ENCODE measurements around the gene LEF1.
A peak's percentile ranks its signal among the peaks of the same experiment; 100 is the strongest.

The LEF1 gene

DNA sequence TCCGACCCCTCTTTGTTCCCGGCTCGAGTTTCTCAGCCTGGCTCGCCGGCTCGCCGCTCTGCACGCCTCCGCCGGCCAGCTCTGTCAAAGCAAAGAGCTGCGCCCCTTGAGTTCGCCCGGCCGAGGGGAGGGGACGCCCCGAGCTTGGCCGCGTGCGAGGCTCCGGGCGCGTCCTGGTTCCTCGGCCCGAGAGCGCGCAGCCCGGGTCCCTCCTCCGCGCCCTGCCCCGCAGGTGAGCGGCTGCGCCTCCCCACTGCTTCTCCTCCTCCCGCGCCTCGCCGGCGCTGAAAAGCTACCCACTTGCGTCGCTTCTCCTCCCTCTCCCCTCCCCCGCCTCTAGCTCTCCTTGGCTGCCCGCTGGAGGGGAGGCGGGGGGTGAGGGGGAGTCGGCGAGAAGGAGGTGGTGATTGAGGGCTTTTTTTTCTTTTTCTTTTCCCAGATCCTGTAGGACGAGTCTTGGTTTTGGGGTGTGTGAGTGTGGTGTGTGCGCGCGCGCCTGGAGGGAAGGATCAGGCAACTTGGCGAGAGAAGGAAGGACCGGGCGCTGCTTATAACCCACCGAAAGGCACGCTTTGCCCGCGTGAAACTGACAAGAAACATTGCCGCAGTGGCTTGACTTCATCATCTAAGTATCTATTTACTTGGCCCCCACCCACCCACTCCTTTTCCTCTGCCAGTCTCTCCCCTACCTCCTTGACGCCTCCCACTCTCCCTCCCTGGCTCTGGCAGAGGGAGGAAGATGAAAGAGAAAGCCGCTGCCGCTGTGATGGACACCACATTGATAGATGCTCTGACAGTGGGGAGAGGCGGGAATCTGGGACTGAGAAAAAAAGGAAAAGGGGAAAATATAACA, at the start of gene LEF1:
Gene LEF1, minus strand, starts transcription at position 262 of the 853 bp plus-strand sequence. CDS start 1,165 bp downstream, outside the sequence.
- DNase-seq: no peak

DNA sequence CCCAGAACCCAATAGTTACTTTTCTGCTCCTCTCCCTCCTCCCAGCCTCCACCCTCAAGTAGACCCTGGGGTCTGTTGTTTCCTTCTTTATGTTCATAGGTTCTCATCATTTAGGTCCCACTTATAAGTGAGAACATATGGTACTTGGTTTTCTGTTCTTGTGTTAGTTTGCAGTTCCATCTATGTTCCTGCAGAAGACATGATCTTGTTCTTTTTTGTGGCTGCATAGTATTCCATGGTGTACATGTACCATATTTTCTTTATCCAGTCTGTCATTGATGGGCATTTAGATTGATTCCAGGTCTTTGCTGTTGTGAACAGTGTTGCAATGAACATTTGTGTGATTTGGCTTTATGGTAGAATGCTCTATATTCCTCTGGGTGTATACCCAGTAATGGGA, 47.8 kb upstream of the LEF1 start:
- no peak for DNase-seq

- DNase-seq: no peak
Measured at GRCh38 chr4:108215055-108215454, 46.3 kb upstream of the LEF1 start.

- no peak for DNase-seq
Measured at GRCh38 chr4:108213723-108214122, 45.0 kb upstream of the LEF1 start.

GRCh38 chr4:108213308-108213707, 44.6 kb upstream of the LEF1 start:
- DNase-seq: no peak

DNA sequence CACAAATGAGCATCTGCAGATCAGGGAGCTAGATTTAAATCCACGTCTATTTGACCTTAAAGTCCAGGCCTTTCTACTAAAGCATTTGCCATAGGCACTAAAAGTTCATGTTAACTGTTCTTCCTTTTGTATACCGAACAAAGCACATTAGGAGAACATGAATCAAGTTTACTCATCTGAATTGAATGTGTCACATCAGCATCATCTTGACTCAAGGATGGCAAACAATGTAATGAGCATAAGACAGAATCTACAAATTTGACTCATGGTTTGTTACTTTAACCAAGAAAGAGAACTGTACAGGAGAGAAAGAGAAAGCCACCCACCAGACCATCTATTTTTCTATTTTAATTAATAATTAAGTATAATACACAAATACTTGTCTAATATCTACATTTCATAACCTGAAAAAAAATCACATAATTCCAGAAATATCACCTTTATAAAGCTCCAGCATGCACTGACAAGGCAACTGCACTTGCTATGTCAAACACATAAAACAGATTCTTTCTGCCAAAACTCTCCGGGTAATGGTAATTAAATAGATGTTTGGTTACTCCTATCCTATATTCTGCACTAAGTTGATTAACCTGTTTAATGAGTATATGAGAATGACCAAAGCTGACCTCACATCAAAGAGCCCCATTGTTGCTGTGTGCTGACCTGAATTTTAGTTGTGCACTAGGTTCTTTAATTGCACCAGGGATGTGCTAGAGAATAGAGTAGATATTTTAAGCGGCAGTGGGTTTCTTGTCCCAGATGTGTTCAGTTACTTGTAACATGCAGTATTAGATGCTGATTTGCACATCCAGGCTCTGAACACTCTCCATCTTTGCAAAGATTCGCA, 42.5 kb upstream of the LEF1 start:
- DNase-seq: peak; percentile 18

DNA sequence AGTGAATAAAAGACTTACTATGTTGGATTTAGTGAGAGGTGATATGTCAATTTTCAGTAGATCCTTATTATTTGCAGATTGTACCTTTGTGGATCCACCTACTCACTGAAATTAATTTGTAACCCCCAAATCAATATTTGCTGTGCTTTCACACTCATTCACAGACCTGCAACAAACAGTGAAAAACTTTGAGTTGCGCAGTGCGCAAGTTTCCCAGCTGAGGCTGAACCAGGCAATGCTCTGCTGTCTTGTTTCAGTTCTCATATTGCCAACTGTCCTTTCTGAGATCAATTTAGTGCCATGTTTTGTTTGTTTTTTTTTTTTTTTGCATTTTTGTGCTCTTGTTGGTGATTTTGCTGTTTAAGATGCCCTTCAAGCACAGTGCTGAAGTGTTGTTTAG, 40.8 kb upstream of the LEF1 start:
- no peak for DNase-seq

DNA sequence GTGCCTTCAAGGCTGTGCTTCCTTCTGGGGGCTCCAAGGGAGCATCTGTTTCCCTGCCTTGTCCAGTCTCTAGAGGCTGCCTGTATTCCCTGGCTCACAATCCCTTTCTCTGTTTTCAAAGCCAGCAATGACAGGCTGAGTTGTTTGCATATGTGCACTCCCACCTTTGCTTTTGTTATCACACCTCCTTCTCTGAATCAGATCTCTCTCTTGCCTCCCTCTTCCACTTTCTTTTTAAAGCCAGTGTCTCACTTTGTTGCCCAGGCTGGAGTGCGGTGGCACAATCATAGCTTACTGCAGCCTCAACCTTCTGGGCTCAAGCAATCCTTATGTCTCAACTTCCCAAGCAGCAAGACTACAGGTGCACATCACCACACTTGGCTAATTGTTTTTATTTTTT, 37.1 kb upstream of the LEF1 start:
- no peak for DNase-seq

DNA sequence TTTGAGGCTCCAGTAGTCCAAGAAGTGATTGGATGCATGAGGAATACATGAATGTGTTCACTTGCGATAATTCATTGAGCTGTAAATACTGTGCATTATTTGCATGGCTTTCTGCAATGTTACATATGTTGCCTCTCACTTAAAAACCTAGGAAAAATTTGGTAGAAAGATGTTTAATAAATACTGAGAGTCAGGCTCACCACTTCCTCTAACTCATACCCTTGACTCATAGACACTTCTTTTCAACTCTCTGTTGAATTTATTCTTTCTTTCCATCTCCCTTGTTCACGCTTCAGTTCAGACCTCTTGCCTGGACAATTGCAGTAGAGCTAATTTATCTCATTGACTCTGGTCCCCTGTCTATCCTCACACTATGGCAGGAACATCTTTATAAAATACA, 35.8 kb upstream of the LEF1 start:
- peak; percentile 5 for DNase-seq

DNA sequence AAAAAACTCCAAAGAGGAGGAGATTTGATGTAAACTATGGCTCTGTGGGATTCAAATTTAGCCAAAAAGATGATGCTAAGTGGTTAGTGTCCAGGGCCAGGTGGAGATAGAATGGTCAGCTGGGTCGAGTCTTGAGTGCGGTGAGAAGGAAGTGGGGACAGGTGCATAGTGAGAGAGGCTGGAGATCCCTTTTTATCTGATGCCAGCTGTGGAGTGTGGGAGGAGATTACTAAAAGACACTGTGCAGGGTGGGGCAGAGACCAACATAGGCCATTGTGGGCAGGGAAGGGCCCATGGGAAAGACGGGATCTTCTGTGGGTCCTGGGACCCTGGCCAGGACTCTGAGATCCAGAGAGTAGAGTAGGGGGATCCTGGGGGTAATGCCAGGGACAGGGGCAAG, 34.6 kb upstream of the LEF1 start:
- DNase-seq: no peak

DNA sequence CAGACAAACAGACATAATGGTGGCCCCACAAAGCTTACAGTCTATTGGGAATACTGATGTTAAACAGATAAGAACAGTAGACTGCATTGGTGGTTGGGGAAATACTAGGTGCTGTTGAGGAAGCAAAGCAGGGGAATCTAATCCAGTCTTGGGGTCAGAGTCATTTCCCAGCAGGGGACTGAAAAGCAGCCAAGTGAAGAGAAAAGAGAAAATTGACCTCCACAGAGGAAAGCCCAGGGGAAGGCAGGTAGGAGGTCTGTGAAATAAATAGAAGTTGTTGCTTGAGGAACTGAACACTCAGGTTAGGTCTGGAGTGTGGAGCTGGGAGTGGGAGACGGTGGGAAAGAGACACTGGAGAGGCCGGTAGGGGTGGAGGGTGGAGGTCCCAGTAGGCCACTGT, 33.0 kb upstream of the LEF1 start:
- DNase-seq: no peak

GRCh38 chr4:108199881-108200280, 31.1 kb upstream of the LEF1 start:
- DNase-seq: no peak

DNA sequence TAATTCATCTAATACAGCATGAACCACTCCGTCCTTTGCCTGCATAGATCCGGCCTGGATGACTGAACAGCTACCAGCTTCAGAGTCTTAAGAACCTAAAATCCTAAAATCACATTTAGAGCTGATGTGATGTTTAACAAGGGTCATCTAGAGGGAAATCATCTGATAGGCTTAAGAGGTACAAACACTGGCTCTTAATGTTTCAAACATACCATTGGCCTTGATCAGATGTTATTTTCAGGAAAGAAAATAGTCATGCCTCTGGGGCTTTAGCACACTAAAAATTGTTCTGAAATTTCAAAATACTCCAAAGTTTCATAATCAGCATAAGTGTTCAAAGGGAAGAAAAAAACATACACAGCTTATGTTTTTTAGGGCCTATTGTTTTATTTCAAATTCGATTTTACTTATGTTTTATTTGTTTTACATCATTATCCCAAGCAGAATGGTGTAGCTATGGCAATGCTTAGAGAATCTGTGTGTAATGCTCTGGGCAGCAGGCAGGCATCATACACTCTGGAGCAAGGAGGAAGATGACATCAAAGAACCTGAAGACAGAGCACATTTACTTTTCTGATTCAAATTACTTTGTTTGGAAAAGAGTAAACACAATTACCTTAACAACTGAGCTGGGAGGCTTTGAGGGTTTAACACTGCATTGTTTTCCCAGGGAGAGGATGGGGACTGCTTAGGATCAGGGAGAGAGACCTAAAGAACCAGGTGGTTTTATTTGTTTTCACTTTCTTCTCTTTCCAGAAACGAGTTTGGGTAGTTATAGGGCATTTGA, 25.3 kb upstream of the LEF1 start:
- no peak for DNase-seq

DNA sequence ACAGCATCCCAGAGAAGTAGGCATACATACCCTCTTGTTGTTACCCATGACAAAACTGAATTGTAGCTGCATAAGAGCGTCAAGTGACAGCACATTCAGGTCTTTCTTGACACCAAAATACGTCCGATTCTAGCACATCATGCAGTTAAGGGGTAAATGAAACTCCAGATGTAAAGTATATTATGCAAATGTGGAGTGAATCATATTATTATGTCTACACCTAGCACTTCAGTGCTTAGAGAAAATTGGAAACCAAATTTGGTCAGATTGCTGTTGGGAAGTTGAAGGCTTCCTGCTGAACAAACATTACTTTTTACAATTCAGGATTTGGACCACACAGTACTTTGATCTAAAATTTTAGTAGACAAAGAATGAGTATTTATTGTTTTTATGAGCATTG, 24.2 kb upstream of the LEF1 start:
- DNase-seq: no peak

GRCh38 chr4:108192056-108192455, 23.3 kb upstream of the LEF1 start:
- no peak for DNase-seq

GRCh38 chr4:108191269-108191914, 22.7 kb upstream of the LEF1 start:
- no peak for DNase-seq

- DNase-seq: no peak
Measured at GRCh38 chr4:108188770-108189169, 20.0 kb upstream of the LEF1 start.

DNA sequence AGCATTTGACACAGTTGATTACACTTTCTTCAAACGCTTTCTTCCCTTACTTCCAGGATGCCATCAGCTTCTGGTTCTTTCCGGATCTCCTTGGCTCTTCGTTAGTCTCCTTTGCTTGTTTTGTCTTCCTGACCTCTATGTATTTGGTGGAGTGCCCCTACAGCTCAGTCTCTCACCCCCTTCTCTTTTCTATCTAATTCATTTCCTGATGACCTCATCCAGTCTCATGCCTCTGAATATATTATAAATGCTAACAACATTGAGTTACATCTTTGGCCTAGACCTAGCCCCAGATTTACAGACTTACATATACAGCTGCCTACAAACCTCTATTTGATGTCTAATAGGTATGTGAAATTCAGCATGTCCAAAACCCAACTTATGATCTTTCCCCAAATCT, 16.5 kb upstream of the LEF1 start:
- no peak for DNase-seq

DNA sequence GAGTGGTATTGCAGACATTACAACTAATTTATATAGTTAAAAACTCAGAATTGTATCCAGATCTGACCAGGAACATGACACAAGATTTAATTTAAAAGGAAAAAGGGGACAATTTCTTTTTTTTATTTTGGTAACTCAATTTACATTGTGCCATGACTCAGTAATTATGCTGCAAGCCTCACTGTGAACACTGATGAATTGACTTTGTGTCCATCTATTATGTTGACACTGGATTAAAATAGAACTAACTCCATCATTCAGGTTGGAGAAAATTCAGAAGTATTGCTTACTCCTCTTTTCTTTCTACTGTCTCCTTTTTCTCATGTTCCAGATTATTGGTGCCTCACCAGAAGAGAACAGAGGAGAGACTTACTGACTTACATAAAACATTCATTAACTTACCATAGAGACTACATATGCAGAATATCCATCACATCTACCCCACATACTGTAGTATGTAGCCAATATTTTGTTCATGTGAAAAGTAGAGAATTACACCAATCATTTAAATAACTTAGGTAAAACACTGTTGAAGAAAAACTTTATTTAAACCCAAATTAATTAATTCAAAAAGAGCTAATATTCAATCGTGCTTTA, 15.8 kb upstream of the LEF1 start:
- DNase-seq: no peak

DNA sequence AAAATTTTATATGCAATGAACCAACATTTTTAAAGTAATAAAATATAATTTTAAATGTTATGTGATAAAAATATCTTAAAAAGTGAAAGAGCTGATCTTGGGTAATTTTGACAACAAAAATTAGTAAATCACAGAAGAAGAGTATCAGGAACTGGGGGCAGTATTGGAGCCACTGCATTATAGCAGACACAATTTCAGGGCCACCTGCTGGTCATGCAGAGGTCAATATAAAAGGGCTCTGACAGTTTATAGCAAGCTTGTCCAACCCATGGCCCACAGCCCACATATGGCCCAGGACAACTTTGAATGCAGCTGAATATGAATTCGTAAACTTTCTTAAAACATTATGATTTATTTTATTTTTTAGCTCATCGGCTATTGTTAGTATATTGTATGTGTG, 13.0 kb upstream of the LEF1 start:
- DNase-seq: no peak

- no peak for DNase-seq
Measured at GRCh38 chr4:108180513-108180912, 11.8 kb upstream of the LEF1 start.

GRCh38 chr4:108175966-108176365, 7.2 kb upstream of the LEF1 start:
- DNase-seq: no peak
